HCT116 (cell line): ENCODE results near the gene POPDC3. TPM values are rescaled to one million over a fixed set of nuclear protein-coding genes. Genes with fewer than 3 reads are reported as not detected.

Source experiments
- ATAC-seq: fragments of 200-7000 bp; cut with Tn5 transposase; 2 replicates; pipeline ENCODE4 v1.9.1; 2020; ENCODE audit warnings: mild to moderate bottlenecking, moderate library complexity
- BruUV-seq: library from RNA; stranded (reverse); fragments of 400-500 nt; replicated peaks from 2 replicates; lab custom pipeline; 2021; lab: Mats Ljungman, UMichigan
- CTCF ChIA-PET: fragments of 300-600 bp; sonication (Branson Sonifier 250); formaldehyde crosslinking; loops from one replicate; lab custom pipeline; 2021; ENCODE audit warnings: antibody characterized with exemption; lab: Charles Lee
- POLR2A ChIA-PET: fragments of 300-600, 350-600 bp; sonication (Branson Sonifier 250); formaldehyde crosslinking; loops from one replicate; lab custom pipeline; 2021; ENCODE audit warnings: antibody characterized with exemption; lab: Charles Lee
- RAD21 ChIA-PET, 2 experiments: fragments of 300-600 bp; sonication (Branson Sonifier 250); formaldehyde crosslinking; loops; one replicate each; lab custom pipeline; 2023; ENCODE audit warnings: low total read pairs in 2 of 2; ENCODE audit not compliant: uncharacterized antibody in 2 of 2, unreplicated experiment in 2 of 2, low non-redundant PET in 1 of 2; lab: Charles Lee
- DNase-seq: peaks from one replicate; pipeline ENCODE4 v3.0.0-alpha.2; 2010; ENCODE audit warnings: low read depth, low spot score
- H2AFZ ChIP-seq: fragments of 200-600 bp; shearing (Covaris generic), sonication (generic); 2 replicates; pipeline ENCODE4 v1.6.1; 2017; ENCODE audit warnings: low read depth, mixed run types, mixed read lengths, antibody characterized with exemption, low read length; ENCODE audit not compliant: poor library complexity, severe bottlenecking
- H3K27ac ChIP-seq: 2 replicates; pipeline ENCODE4 v1.5.1; 2012; ENCODE audit warnings: low read depth, low read length
- H3K27me3 ChIP-seq: fragments of 200-600 bp; sonication (generic); 2 replicates; pipeline ENCODE4 v1.6.1; 2016; ENCODE audit warnings: mixed run types, low read length, mixed read lengths; ENCODE audit not compliant: insufficient read depth
- H3K36me3 ChIP-seq, 2 experiments: fragments of 200-500 bp in 1 of 2; fragments of 200-600 bp in 1 of 2; sonication (Bioruptor generic) in 1 of 2; sonication (generic) in 1 of 2; 2 replicates each; pipeline versions ENCODE4 v1.5.1 to v1.6.1; 2014 to 2016; ENCODE audit warnings: low read length in 2 of 2, inconsistent platforms in 1 of 2, mixed read lengths in 1 of 2, mixed run types in 1 of 2; ENCODE audit not compliant: insufficient read depth in 2 of 2, control insufficient read depth in 1 of 2
- H3K4me1 ChIP-seq, 2 experiments: fragments of 200-600 bp in 1 of 2; sonication (generic) in 1 of 2; 2 replicates each; pipeline versions ENCODE4 v1.5.1 to v1.6.1; 2012 to 2017; ENCODE audit warnings: low read length in 2 of 2, inconsistent platforms in 1 of 2, mild to moderate bottlenecking in 1 of 2, mixed read lengths in 1 of 2, mixed run types in 1 of 2, moderate library complexity in 1 of 2; ENCODE audit not compliant: insufficient read depth in 2 of 2, control insufficient read depth in 1 of 2
- H3K4me2 ChIP-seq: fragments of 200-600 bp; sonication (generic); 2 replicates; pipeline ENCODE4 v1.6.1; 2017; ENCODE audit warnings: mixed run types, low read length, mixed read lengths
- H3K4me3 ChIP-seq, 2 experiments: fragments of 200-600 bp in 1 of 2; sonication (generic) in 1 of 2; replicated peaks in 1 of 2; 2 replicates each; pipeline ENCODE4 v1.5.1; 2011 to 2016; ENCODE audit warnings: low read length in 2 of 2, control low read depth in 1 of 2, low read depth in 1 of 2, mild to moderate bottlenecking in 1 of 2, mixed read lengths in 1 of 2, mixed run types in 1 of 2
- H3K79me2 ChIP-seq: fragments of 200-600 bp; sonication (generic); 2 replicates; pipeline ENCODE4 v1.6.1; 2017; ENCODE audit warnings: mild to moderate bottlenecking, mixed run types, low read length, moderate library complexity, mixed read lengths; ENCODE audit not compliant: insufficient read depth
- H3K9ac ChIP-seq: fragments of 200-600 bp; sonication (generic); 2 replicates; pipeline ENCODE4 v1.6.1; 2016; ENCODE audit warnings: low read length, mixed read lengths
- H3K9me2 ChIP-seq: fragments of 200-600 bp; sonication (generic), shearing (Covaris generic); 2 replicates; pipeline ENCODE4 v1.6.1; 2017; ENCODE audit warnings: mixed run types, mild to moderate bottlenecking, moderate library complexity; ENCODE audit not compliant: insufficient read depth
- H3K9me3 ChIP-seq, 2 experiments: fragments of 200-500 bp in 1 of 2; fragments of 200-600 bp in 1 of 2; sonication (Bioruptor generic) in 1 of 2; sonication (generic) in 1 of 2; 2 replicates each; pipeline ENCODE4 v1.6.1; 2014 to 2017; ENCODE audit warnings: low read length in 2 of 2, mixed read lengths in 2 of 2, inconsistent platforms in 1 of 2, low read depth in 1 of 2, mild to moderate bottlenecking in 1 of 2, mixed run types in 1 of 2, moderate library complexity in 1 of 2; ENCODE audit not compliant: control insufficient read depth in 1 of 2, insufficient read depth in 1 of 2
- H4K20me1 ChIP-seq: fragments of 200-600 bp; sonication (generic), shearing (Covaris generic); 2 replicates; pipeline ENCODE4 v1.6.1; 2017; ENCODE audit warnings: mixed run types, mild to moderate bottlenecking, moderate library complexity; ENCODE audit not compliant: insufficient read depth
- EGR1 ChIP-seq: IDR thresholded peaks from 2 replicates; pipeline ENCODE4 v1.6.1; 2012; ENCODE audit warnings: low read depth
- ELF1 ChIP-seq: IDR thresholded peaks from 2 replicates; pipeline ENCODE4 v1.6.1; 2012; ENCODE audit warnings: low read depth, borderline replicate concordance
- EZH2 ChIP-seq: fragments of 200-600 bp; sonication (generic); IDR thresholded peaks from 2 replicates; pipeline ENCODE4 v1.6.1; 2017; ENCODE audit warnings: antibody characterized with exemption, mixed run types
- EZH2phosphoT487 ChIP-seq: fragments of 200-600 bp; IDR thresholded peaks from 2 replicates; pipeline ENCODE4 v1.6.1; 2018; ENCODE audit warnings: antibody characterized with exemption, borderline replicate concordance
- FOSL1 ChIP-seq: IDR thresholded peaks from 2 replicates; pipeline ENCODE4 v1.6.1; 2012; ENCODE audit warnings: low read depth
- JUND ChIP-seq: IDR thresholded peaks from 2 replicates; pipeline ENCODE4 v1.6.1; 2012
- POLR2A ChIP-seq: IDR thresholded peaks from 2 replicates; pipeline ENCODE4 v1.7.0; 2011; ENCODE audit warnings: borderline replicate concordance; ENCODE audit not compliant: insufficient read depth, insufficient read length; ENCODE audit errors: extremely low read depth
- POLR2AphosphoS5 ChIP-seq: IDR thresholded peaks from 2 replicates; pipeline ENCODE4 v1.6.1; 2011; ENCODE audit warnings: mild to moderate bottlenecking, low read depth, low read length, moderate library complexity
- RAD21 ChIP-seq: IDR thresholded peaks from 2 replicates; pipeline ENCODE4 v1.6.1; 2012; ENCODE audit warnings: low read depth, mild to moderate bottlenecking
- REST ChIP-seq: IDR thresholded peaks from 2 replicates; pipeline ENCODE4 v1.6.1; 2012; ENCODE audit warnings: low read depth
- SIN3A ChIP-seq: IDR thresholded peaks from 2 replicates; pipeline ENCODE4 v1.6.1; 2012; ENCODE audit warnings: low read depth
- SRF ChIP-seq: IDR thresholded peaks from 2 replicates; pipeline ENCODE4 v1.6.1; 2012; ENCODE audit warnings: low read depth
- YY1 ChIP-seq: IDR thresholded peaks from 2 replicates; pipeline ENCODE4 v1.6.1; 2011; ENCODE audit warnings: low read length, low read depth, moderate library complexity, mild to moderate bottlenecking; ENCODE audit not compliant: insufficient replicate concordance; ENCODE audit errors: extremely low read depth
- ZBTB33 ChIP-seq: IDR thresholded peaks from 2 replicates; pipeline ENCODE4 v1.6.1; 2011; ENCODE audit warnings: mild to moderate bottlenecking, low read length, moderate library complexity; ENCODE audit not compliant: insufficient replicate concordance; ENCODE audit errors: extremely low read depth
- ZFX ChIP-seq: fragments of 450-650 bp; IDR thresholded peaks from 2 replicates; pipeline ENCODE4 v1.6.1; 2017
- intact Hi-C: fragments of 100-400 bp; cut with micrococcal nuclease; formaldehyde crosslinking; loops from 2 replicates; pipeline ENCODE4 v1.10.0; 2022
- total RNA-seq: library from RNA; stranded (reverse); gene quantifications from one replicate; pipeline ENCODE4 v1.2.1, GENCODE V29; 2021; ENCODE audit not compliant: unreplicated experiment

The POPDC3 gene
- total RNA-seq, 1 experiment from 2014 or later: 10.1 TPM

- BruUV-seq: no TSS peak
- POLR2A ChIA-PET: no interaction called here
- intact Hi-C loops: no loop called here
These were observed 16.3 kb upstream of the POPDC3 start for GRCh38 chr6:105196076-105196475.

More at GRCh38 chr6:105196076-105196475, 16.3 kb upstream of the POPDC3 start:
- DNase-seq: no peak
- Histone ChIP-seq H3K36me3 (no peaks in the 10 kb centered on the region), H3K27ac (no peak overlapping the region), H3K27me3 (no peaks in the 10 kb centered on the region), H3K4me2 (no peak overlapping the region), H3K4me3 (no peak overlapping the region), H3K9ac (no peak overlapping the region), H3K79me2 (no peaks in the 10 kb centered on the region), H3K4me1 (peaks cover 0 to 4% of the 10 kb centered on the region in 2 experiments; a peak in 2 of 4 replicates), H2AFZ (no peak overlapping the region), H4K20me1 (no peaks in the 10 kb centered on the region), H3K9me2 (no peaks in the 10 kb centered on the region), H3K9me3 (peaks cover 0 to 4% of the 10 kb centered on the region in 2 experiments; a peak in 1 of 4 replicates)
- ChIA-PET CTCF (no interaction called here), RAD21 (no interaction called here)
- TF ChIP-seq SIN3A (no peak), YY1 (no peak), JUND (no peak), EZH2phosphoT487 (no peak), SRF (no peak), REST (no peak), ELF1 (no peak), EGR1 (no peak), POLR2A (no peak), POLR2AphosphoS5 (no peak), RAD21 (no peak), FOSL1 (no peak), ZFX (no peak), ZBTB33 (no peak), EZH2 (no peak)
- no peak for ATAC-seq
